Neural progenitor cell (in vitro differentiated cells): ENCODE measurements around the gene SNTG2. TPM values are rescaled to one million over a fixed set of nuclear protein-coding genes. Genes with fewer than 3 reads are reported as not detected.

Experiments
- DNase-seq: peaks from one replicate; pipeline ENCODE4 v3.0.0-alpha.2; 2016; ENCODE audit warnings: low spot score
- H2AFZ ChIP-seq: fragments of 200-600 bp; sonication (generic); replicated peaks from 2 replicates; pipeline ENCODE4 v1.6.1; 2016; ENCODE audit warnings: antibody characterized with exemption
- H3F3A ChIP-seq: fragments of 200-600 bp; sonication (generic); 2 replicates; pipeline ENCODE4 v1.6.1; 2016; ENCODE audit warnings: antibody characterized with exemption, low read depth
- H3K27ac ChIP-seq: fragments of 200-600 bp; sonication (generic); 2 replicates; pipeline ENCODE4 v1.5.1; 2016; ENCODE audit warnings: mild to moderate bottlenecking
- H3K27me3 ChIP-seq: fragments of 200-600 bp; sonication (generic); 2 replicates; pipeline ENCODE4 v1.6.1; 2016; ENCODE audit warnings: mild to moderate bottlenecking, moderate library complexity
- H3K36me3 ChIP-seq: fragments of 200-600 bp; sonication (generic); 2 replicates; pipeline ENCODE4 v1.5.1; 2016
- H3K4me1 ChIP-seq: fragments of 200-600 bp; sonication (generic); 2 replicates; pipeline ENCODE4 v1.6.1; 2016; ENCODE audit warnings: mixed run types
- H3K4me2 ChIP-seq: fragments of 200-600 bp; sonication (generic); 2 replicates; pipeline ENCODE4 v1.6.1; 2016
- H3K4me3 ChIP-seq: fragments of 200-600 bp; sonication (generic); 2 replicates; pipeline ENCODE4 v1.5.1; 2016
- H3K79me2 ChIP-seq: fragments of 200-600 bp; sonication (generic); 2 replicates; pipeline ENCODE4 v1.6.1; 2016; ENCODE audit warnings: low read depth
- H3K9ac ChIP-seq: fragments of 200-600 bp; sonication (generic); 2 replicates; pipeline ENCODE4 v1.6.1; 2016
- H3K9me3 ChIP-seq: fragments of 200-600 bp; sonication (generic); 2 replicates; pipeline ENCODE4 v1.5.1; 2016; ENCODE audit warnings: low read depth
- H4K20me1 ChIP-seq: fragments of 200-600 bp; sonication (generic); 2 replicates; pipeline ENCODE4 v1.6.1; 2016; ENCODE audit warnings: low read depth
- H3K27ac Mint-ChIP-seq: 3 replicates; pipeline ENCODE4 v1.8.0; 2021; ENCODE audit warnings: mixed read lengths
- H3K27me3 Mint-ChIP-seq: 2 replicates; pipeline ENCODE4 v1.8.0; 2022; ENCODE audit warnings: low read depth, mild to moderate bottlenecking, inconsistent platforms, moderate library complexity, mixed read lengths; ENCODE audit not compliant: insufficient read depth
- H3K36me3 Mint-ChIP-seq: 3 replicates; pipeline ENCODE4 v1.8.0; 2021; ENCODE audit warnings: mixed read lengths
- H3K4me1 Mint-ChIP-seq: 3 replicates; pipeline ENCODE4 v1.8.0; 2021; ENCODE audit warnings: mixed read lengths
- H3K4me3 Mint-ChIP-seq: 3 replicates; pipeline ENCODE4 v1.8.0; 2021; ENCODE audit warnings: mild to moderate bottlenecking, moderate library complexity, mixed read lengths
- H3K9me3 Mint-ChIP-seq: 3 replicates; pipeline ENCODE4 v1.8.0; 2020; ENCODE audit warnings: mixed read lengths
- CTCF ChIP-seq: fragments of 200-600 bp; sonication (generic); IDR thresholded peaks from 2 replicates; pipeline ENCODE4 v1.5.1; 2017; ENCODE audit warnings: antibody characterized with exemption, mild to moderate bottlenecking
- EZH2 ChIP-seq: fragments of 200-600 bp; sonication (generic); IDR thresholded peaks from 2 replicates; pipeline ENCODE4 v1.6.1; 2017; ENCODE audit warnings: antibody characterized with exemption, mild to moderate bottlenecking, moderate library complexity
- EZH2phosphoT487 ChIP-seq: fragments of 200-600 bp; sonication (generic); IDR thresholded peaks from 2 replicates; pipeline ENCODE4 v1.6.1; 2017; ENCODE audit warnings: antibody characterized with exemption
- total RNA-seq: library from RNA; depleted of rRNA; stranded (reverse); fragments of >200 nt; gene quantifications from 2 replicates; pipeline ENCODE4 v1.2.3, GENCODE V29; 2015; ENCODE audit warnings: low replicate concordance

Gene SNTG2
- total RNA-seq, 1 donor from 2014 or later: 1.1 TPM

GRCh38 chr2:1321321-1321720 lies 370.7 kb downstream of the SNTG2 start:
- Histone ChIP-seq H3K79me2 (no peaks in the 10 kb centered on the region), H3K9me3 (no peaks in the 10 kb centered on the region), H3K9ac (no peak overlapping the region), H4K20me1 (no peaks in the 10 kb centered on the region), H3F3A (no peaks in the 10 kb centered on the region), H3K4me1 (no peaks in the 10 kb centered on the region), H2AFZ (no peak overlapping the region), H3K36me3 (no peaks in the 10 kb centered on the region), H3K4me3 (no peak overlapping the region), H3K27ac (no peak overlapping the region), H3K27me3 (no peaks in the 10 kb centered on the region), H3K4me2 (no peak overlapping the region)
- H3K9me3 Mint-ChIP-seq: no peaks in the 10 kb centered on the region
- H3K4me3 Mint-ChIP-seq: no peak overlapping the region
- no peak overlapping the region for H3K27ac Mint-ChIP-seq
- peaks cover 2% of the 10 kb centered on the region for H3K27me3 Mint-ChIP-seq
- peaks cover 8% of the 10 kb centered on the region for H3K4me1 Mint-ChIP-seq
- TF ChIP-seq CTCF (no peak), EZH2phosphoT487 (no peak), EZH2 (no peak)
- H3K36me3 Mint-ChIP-seq: no peaks in the 10 kb centered on the region
- no peak for DNase-seq

- Histone ChIP-seq H4K20me1 (no peaks in the 10 kb centered on the region), H3F3A (no peaks in the 10 kb centered on the region), H3K4me3 (no peak overlapping the region), H3K4me2 (no peak overlapping the region), H3K9me3 (no peaks in the 10 kb centered on the region), H3K9ac (no peak overlapping the region), H2AFZ (no peak overlapping the region), H3K27ac (no peak overlapping the region), H3K4me1 (no peaks in the 10 kb centered on the region), H3K27me3 (no peaks in the 10 kb centered on the region), H3K36me3 (no peaks in the 10 kb centered on the region), H3K79me2 (no peaks in the 10 kb centered on the region)
- Mint-ChIP-seq H3K4me1 (no peaks in the 10 kb centered on the region), H3K4me3 (no peak overlapping the region), H3K36me3 (no peaks in the 10 kb centered on the region), H3K9me3 (no peaks in the 10 kb centered on the region), H3K27me3 (peaks cover 6% of the 10 kb centered on the region), H3K27ac (no peak overlapping the region)
- DNase-seq: no peak
- TF ChIP-seq EZH2phosphoT487 (no peak), CTCF (no peak), EZH2 (no peak)
These were observed 374.2 kb downstream of the SNTG2 start for GRCh38 chr2:1324884-1325283.

- H3K4me1 ChIP-seq: no peaks in the 10 kb centered on the region
- no peaks in the 10 kb centered on the region for H3K4me1 Mint-ChIP-seq
These were observed 378.0 kb downstream of the SNTG2 start for GRCh38 chr2:1328684-1329083.

More at GRCh38 chr2:1328684-1329083, 378.0 kb downstream of the SNTG2 start:
- H3K36me3 Mint-ChIP-seq: no peaks in the 10 kb centered on the region
- no peak overlapping the region for H3K27ac ChIP-seq
- no peaks in the 10 kb centered on the region for H3K36me3 ChIP-seq
- no peaks in the 10 kb centered on the region for H3K27me3 ChIP-seq
- no peak overlapping the region for H2AFZ ChIP-seq
- no peaks in the 10 kb centered on the region for H3F3A ChIP-seq
- no peak overlapping the region for H3K27ac Mint-ChIP-seq
- H3K9ac ChIP-seq: no peak overlapping the region
- H4K20me1 ChIP-seq: no peaks in the 10 kb centered on the region
- H3K27me3 Mint-ChIP-seq: peaks cover 4% of the 10 kb centered on the region
- no peak for TF ChIP-seq CTCF
- TF ChIP-seq EZH2phosphoT487: no peak
- TF ChIP-seq EZH2: no peak
- H3K4me2 ChIP-seq: no peak overlapping the region
- DNase-seq: no peak
- H3K9me3 Mint-ChIP-seq: peaks cover 1% of the 10 kb centered on the region
- no peaks in the 10 kb centered on the region for H3K9me3 ChIP-seq
- no peak overlapping the region for H3K4me3 ChIP-seq
- H3K79me2 ChIP-seq: no peaks in the 10 kb centered on the region
- H3K4me3 Mint-ChIP-seq: no peak overlapping the region
